Esophagus muscularis mucosa (tissue), 4 donors: Measurements from ENCODE around the gene ATP6V0C. TPM values are rescaled to one million over a fixed set of nuclear protein-coding genes. Genes with fewer than 3 reads are reported as not detected.

Source experiments
- DNase-seq: peaks from one replicate; pipeline ENCODE4 v3.0.0-alpha.2; 2017; ENCODE audit errors: extremely low spot score
- H3K27ac ChIP-seq, 4 donors: fragments of 200-600 bp; sonication (generic); replicated peaks in 1 of 4; 1 replicate in 3 of 4; 2 replicates in 1 of 4; pipeline ENCODE4 v1.5.1; 2016 to 2019; ENCODE audit warnings: mild to moderate bottlenecking in 1 of 4
- H3K27me3 ChIP-seq, 4 donors: fragments of 200-600 bp; sonication (generic); one replicate each; pipeline versions ENCODE4 v1.5.1 to v1.6.0; 2016 to 2019
- H3K36me3 ChIP-seq, 4 donors: fragments of 200-600 bp; sonication (generic); one replicate each; pipeline ENCODE4 v1.5.1; 2016 to 2019
- H3K4me1 ChIP-seq, 4 donors: fragments of 200-600 bp; sonication (generic); one replicate each; pipeline ENCODE4 v1.5.1; 2016 to 2019
- H3K4me3 ChIP-seq, 4 donors: fragments of 200-600 bp; sonication (generic); 1 replicate in 2 of 4; 2 replicates in 2 of 4; pipeline ENCODE4 v1.5.1; 2016 to 2019; ENCODE audit warnings: mild to moderate bottlenecking in 4 of 4, moderate library complexity in 1 of 4
- H3K9me3 ChIP-seq, 4 donors: fragments of 200-600 bp; sonication (generic); 1 replicate in 3 of 4; 2 replicates in 1 of 4; pipeline ENCODE4 v1.5.1; 2016 to 2019
- EP300 ChIP-seq: sonication (generic); formaldehyde crosslinking; IDR thresholded peaks from one replicate; pipeline ENCODE4 v1.6.1; 2017; ENCODE audit warnings: antibody characterized with exemption
- POLR2A ChIP-seq: fragments of 450-650 bp; IDR thresholded peaks from one replicate; pipeline ENCODE4 v1.6.1; 2017; ENCODE audit warnings: antibody characterized with exemption, moderate library complexity, mild to moderate bottlenecking, low read depth
- POLR2AphosphoS5 ChIP-seq, 2 donors: sonication (generic); formaldehyde crosslinking; IDR thresholded peaks; one replicate each; pipeline ENCODE4 v1.6.1; 2017; ENCODE audit warnings: antibody characterized with exemption in 2 of 2
- WGBS: methylation state at CpG from one replicate; pipeline ENCODE4 v1.1.5; 2018; 5-methylcytosine and 5-hydroxymethylcytosine counted together
- intact Hi-C: fragments of 100-400 bp; cut with DNase I; formaldehyde crosslinking; loops from one replicate; pipeline ENCODE4 v1.15.1; 2023
- total RNA-seq, 4 donors: library from RNA; depleted of rRNA; stranded (reverse); fragments of >200 nt; gene quantifications; one replicate each; pipeline versions ENCODE4 v1.1.0 to v1.2.1, GENCODE V29; 2016
- TF ChIP-seq, protein P1 (sequence below), 3 experiments: fragments of 200-600 bp in 2 of 3; fragments of 450-650 bp in 1 of 3; sonication (generic) in 2 of 3; IDR thresholded peaks; one replicate each; pipeline ENCODE4 v1.5.1; 2017 to 2019; ENCODE audit warnings: antibody characterized with exemption in 3 of 3, mild to moderate bottlenecking in 2 of 3, moderate library complexity in 1 of 3

Gene ATP6V0C
- total RNA-seq, 4 donors from 2014 or later, result 42.8 to 85.0 (median 69.0) TPM

DNA sequence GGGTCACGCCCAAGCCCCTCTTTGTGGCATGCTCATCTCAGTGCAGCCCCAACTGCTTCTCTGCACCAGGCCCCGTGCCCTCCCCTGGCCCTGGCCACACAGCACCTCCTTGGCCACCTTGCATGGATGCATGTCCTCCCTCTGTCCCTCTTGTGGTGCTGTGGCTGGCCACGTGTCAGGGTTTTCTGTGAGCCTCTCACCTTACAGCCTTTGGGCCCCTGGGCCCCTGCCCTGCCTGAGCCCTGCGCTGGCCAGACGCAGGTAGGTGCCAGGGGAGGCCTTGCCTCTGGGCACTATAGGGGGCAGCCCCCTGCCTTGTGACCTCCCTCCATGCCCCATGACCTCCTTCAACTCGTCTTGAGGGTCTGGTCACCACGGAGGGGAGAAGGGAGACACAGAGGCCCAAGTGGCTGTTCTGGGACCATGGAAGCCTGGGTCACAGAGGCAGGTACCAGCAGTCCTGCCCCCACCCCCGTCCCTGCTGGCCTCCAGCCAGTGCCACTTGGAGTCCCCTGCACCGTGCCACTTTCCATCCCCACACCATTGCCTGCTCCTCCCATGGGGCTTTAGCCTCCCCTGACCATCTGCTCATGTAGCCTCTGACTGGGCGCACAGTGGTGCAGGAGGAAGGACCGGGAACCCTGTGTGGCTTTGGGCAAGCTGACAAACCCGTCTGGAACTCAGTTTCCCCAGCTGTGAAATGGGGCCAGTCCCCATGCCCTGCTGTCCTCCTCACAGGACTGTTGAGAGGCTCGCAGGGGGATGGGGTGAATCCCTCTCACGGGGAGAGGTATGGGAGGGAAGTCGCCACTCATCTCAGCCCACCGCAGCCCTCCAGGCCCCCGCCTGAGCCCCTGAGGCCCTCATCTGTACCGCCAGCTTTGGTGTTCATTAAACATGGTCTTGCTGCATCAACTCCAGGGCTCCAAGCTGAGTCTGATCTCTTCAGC is 11.5 kb upstream of the ATP6V0C start:
- H3K4me1 ChIP-seq, result peaks cover 37 to 43% (median 41%) of the 10 kb centered on the region in 4 donors
- peak overlapping the region in 1 of 4 donors; percentile 40 for H3K4me3 ChIP-seq
- H3K9me3 ChIP-seq, result no peaks in the 10 kb centered on the region
- no peaks in the 10 kb centered on the region for H3K27me3 ChIP-seq
- 62% methylated on average over 6 of the region's 18 CpGs for WGBS
- no peak for DNase-seq
- intact Hi-C loops, result loop anchor here (2.0 to 10.0 kb wide), 4 partner anchors 45 to 237 kb away; partner anchors contain the start of genes ABCA3, CCNF and RNPS1
- no peak for TF ChIP-seq POLR2A
- peak overlapping the region in 2 of 4 donors; percentile 53 to 59 for H3K27ac ChIP-seq
- peaks cover 0 to 31% (median 17%) of the 10 kb centered on the region in 4 donors for H3K36me3 ChIP-seq

DNA sequence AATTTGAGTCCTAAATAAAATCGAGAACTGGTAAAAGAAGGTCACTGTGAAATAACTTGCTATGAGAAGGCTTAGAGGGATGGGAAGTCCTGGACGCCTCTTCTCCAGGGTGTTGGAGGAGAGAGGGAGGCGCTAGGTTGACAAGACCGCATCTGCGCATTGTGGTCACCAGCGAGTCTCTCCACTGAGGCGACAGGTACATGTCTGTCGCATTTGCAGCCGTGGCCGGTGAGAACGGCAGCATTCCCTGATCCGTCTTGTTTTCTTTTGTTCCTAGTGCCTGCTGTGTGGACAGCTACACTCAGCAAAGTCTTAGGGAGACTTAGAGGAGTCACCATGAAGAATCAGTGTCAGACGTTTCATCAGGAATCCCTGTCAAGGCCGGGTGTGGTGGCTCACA is 8.1 kb upstream of the ATP6V0C start:
- peaks cover 0 to 3% (median 0%) of the 10 kb centered on the region in 4 donors for H3K36me3 ChIP-seq
- no peak overlapping the region for H3K4me3 ChIP-seq
- intact Hi-C loops, result loop anchor here (10.0 kb wide), 1 partner anchor 241 kb away; the partner anchor contains the start of gene RNPS1
- no peaks in the 10 kb centered on the region for H3K27me3 ChIP-seq
- H3K27ac ChIP-seq, result no peak overlapping the region
- TF ChIP-seq POLR2AphosphoS5 (IDR thresholded peaks at IDR 0.05), result no peak
- TF ChIP-seq, protein P1, sequence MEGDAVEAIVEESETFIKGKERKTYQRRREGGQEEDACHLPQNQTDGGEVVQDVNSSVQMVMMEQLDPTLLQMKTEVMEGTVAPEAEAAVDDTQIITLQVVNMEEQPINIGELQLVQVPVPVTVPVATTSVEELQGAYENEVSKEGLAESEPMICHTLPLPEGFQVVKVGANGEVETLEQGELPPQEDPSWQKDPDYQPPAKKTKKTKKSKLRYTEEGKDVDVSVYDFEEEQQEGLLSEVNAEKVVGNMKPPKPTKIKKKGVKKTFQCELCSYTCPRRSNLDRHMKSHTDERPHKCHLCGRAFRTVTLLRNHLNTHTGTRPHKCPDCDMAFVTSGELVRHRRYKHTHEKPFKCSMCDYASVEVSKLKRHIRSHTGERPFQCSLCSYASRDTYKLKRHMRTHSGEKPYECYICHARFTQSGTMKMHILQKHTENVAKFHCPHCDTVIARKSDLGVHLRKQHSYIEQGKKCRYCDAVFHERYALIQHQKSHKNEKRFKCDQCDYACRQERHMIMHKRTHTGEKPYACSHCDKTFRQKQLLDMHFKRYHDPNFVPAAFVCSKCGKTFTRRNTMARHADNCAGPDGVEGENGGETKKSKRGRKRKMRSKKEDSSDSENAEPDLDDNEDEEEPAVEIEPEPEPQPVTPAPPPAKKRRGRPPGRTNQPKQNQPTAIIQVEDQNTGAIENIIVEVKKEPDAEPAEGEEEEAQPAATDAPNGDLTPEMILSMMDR (IDR thresholded peaks at IDR 0.05), result no peak
- no peak for TF ChIP-seq POLR2A
- no peak for TF ChIP-seq EP300
- H3K4me1 ChIP-seq, result peaks cover 18 to 24% (median 22%) of the 10 kb centered on the region in 4 donors
- H3K9me3 ChIP-seq, result no peaks in the 10 kb centered on the region
- no peak for DNase-seq
- WGBS, result 89% methylated on average over 11 of the region's 14 CpGs

DNA sequence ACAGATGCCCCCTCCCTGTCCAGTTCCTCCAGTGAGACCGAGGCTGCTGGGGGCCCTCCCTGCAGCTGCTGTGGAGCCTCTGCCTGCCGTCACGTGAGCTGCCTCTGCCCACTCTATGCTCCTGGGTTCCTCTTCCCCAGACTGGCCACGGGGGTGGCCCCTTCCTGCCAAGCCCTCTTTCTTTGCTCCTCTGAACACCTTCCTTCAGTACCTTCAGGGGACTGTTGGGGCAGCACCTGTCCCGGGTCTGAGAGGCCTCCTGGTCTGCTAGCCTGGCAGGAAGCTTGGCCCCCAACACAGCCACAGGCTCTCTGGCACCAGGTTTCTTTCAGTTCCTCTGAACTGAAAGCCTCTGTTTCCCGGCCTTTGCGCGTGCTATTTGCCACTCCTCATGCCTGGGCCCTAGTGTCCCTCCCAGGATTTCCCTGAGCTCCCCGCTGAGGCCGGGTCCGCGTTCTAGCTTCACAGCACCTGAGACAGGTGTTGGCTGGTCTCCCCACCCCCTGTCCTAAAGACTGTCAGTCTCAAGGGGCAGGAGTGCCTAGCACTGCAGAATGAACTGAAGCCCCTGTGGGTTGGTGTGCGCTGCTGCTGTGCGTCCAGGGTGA is 6.6 kb upstream of the ATP6V0C start:
- Histone ChIP-seq H3K9me3 (no peaks in the 10 kb centered on the region), H3K27me3 (no peaks in the 10 kb centered on the region), H3K4me3 (no peak overlapping the region), H3K36me3 (peaks cover 0 to 3% (median 0%) of the 10 kb centered on the region in 4 donors), H3K27ac (peak overlapping the region; percentile 17 to 56 (median 48)), H3K4me1 (peaks cover 8 to 23% (median 22%) of the 10 kb centered on the region in 4 donors)
- no peak for DNase-seq
- TF ChIP-seq POLR2A, result peak; percentile 19
- TF ChIP-seq, protein P1 (IDR thresholded peaks at IDR 0.05), result no peak
- WGBS, result 79% methylated on average over 12 of the region's 14 CpGs
- intact Hi-C loops, result loop anchor here (10.0 kb wide), 1 partner anchor 242 kb away; the partner anchor contains the start of gene RNPS1

DNA sequence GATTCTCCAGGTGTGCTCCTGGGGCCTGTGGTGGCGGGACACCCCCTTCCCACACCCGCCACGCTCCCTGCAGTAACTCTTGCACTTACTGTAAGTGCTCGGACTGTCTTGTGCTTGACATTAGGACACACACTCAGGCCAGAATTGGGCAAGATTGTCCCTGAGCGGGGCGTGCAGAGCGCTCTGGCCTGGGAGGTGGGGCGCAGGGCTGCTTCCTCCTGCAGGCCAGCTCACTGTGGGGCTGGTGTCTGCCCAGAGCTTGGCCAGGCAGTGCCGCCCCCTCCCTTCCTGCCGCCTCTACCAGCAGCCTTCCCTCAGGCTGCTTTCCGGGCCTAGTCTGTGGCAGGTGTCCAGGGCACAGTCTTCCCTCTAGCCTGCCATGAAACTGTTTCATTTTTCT is 6.1 kb upstream of the ATP6V0C start:
- Histone ChIP-seq H3K27ac (peak overlapping the region; percentile 17 to 56 (median 48)), H3K9me3 (no peaks in the 10 kb centered on the region), H3K27me3 (no peaks in the 10 kb centered on the region), H3K4me1 (peaks cover 4 to 23% (median 22%) of the 10 kb centered on the region in 4 donors), H3K4me3 (no peak overlapping the region), H3K36me3 (peaks cover 0 to 3% (median 0%) of the 10 kb centered on the region in 4 donors)
- intact Hi-C loops, result loop anchor here (10.0 kb wide), 1 partner anchor 243 kb away; the partner anchor contains the start of gene RNPS1
- TF ChIP-seq POLR2AphosphoS5 (IDR thresholded peaks at IDR 0.05) (peak in 1 of 2 donors; percentile 13), POLR2A (no peak), EP300 (no peak)
- no peak for DNase-seq
- 100% methylated on average over 3 of the region's 11 CpGs for WGBS

DNA sequence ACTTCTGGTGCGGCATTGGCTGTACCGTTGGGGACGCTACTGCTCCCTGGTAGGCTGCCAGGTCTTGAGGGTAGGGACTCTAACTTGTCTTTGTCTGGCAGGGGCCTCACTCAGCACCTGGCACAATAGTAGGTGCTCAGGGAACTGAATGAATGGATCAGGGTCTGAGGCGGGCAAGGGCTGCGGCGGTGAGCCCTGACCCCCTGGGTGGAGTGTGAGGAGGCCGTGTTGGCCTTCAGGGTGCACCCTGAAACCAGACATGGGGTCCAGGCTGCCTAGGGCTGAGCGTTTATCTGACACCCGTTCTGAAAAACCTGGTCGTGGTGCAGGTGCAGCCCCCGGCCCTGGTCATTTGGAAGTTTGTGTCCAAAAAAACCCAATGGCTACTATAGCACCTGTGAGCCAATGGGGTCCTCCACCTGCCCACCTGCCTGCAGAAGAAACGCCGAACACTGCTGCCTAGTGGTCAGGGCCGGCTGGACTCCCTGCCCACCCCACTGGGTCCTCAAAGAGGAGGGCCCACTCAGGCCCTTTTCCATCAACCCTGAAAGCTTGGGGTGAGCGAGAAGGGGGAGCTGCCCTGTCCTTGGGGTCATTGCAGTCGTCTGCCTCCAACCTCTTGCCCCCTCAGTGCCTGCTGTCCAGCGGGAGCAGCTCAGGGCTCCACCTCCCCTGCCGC is 4.9 kb upstream of the ATP6V0C start:
- H3K27ac ChIP-seq, result no peak overlapping the region
- WGBS, result 89% methylated on average over 10 of the region's 18 CpGs
- TF ChIP-seq, protein P1 (IDR thresholded peaks at IDR 0.05), result no peak
- no peak for TF ChIP-seq POLR2A
- TF ChIP-seq EP300, result no peak
- TF ChIP-seq POLR2AphosphoS5 (IDR thresholded peaks at IDR 0.05), result no peak
- H3K4me3 ChIP-seq, result no peak overlapping the region
- DNase-seq, result no peak
- peaks cover 8 to 27% (median 26%) of the 10 kb centered on the region in 4 donors for H3K4me1 ChIP-seq
- H3K9me3 ChIP-seq, result no peaks in the 10 kb centered on the region
- no peaks in the 10 kb centered on the region for H3K27me3 ChIP-seq
- intact Hi-C loops, result loop anchor here (10.0 kb wide), 1 partner anchor 244 kb away; the partner anchor contains the start of gene RNPS1
- H3K36me3 ChIP-seq, result peaks cover 0 to 3% (median 0%) of the 10 kb centered on the region in 4 donors
